Dermis blood vessel endothelial cell (primary cell): Measurements from ENCODE around the gene SPTAN1. TPM values are rescaled to one million over a fixed set of nuclear protein-coding genes. Genes with fewer than 3 reads are reported as not detected.
"Not testable (repeated sequence)": the region's sequence is repeated elsewhere in the genome, so short reads cannot be mapped to it uniquely, and the experiment has no call there.

Experiments used
- DNase-seq: peaks from one replicate; pipeline ENCODE4 v3.0.0; 2010
- total RNA-seq: library from RNA; depleted of rRNA; stranded (reverse); fragments of >200 nt; gene quantifications from 2 replicates; pipeline ENCODE4 v1.2.3, GENCODE V29; 2014

The SPTAN1 gene
- total RNA-seq, 1 donor from 2014 or later: 505 TPM

GRCh38 chr9:128633601-128634000 lies 81.2 kb downstream of the SPTAN1 start:
- no peak for DNase-seq

GRCh38 chr9:128634111-128634510 lies 81.7 kb downstream of the SPTAN1 start:
- no peak for DNase-seq

- no peak for DNase-seq
These were observed 82.4 kb downstream of the SPTAN1 start for GRCh38 chr9:128634651-128635262.

GRCh38 chr9:128635266-128636023 lies 83.1 kb downstream of the SPTAN1 start:
- peak; percentile 94 for DNase-seq

GRCh38 chr9:128636024-128636390 lies 83.6 kb downstream of the SPTAN1 start:
- DNase-seq: peak; percentile 33

- no peak for DNase-seq
These were observed 84.5 kb downstream of the SPTAN1 start for GRCh38 chr9:128636556-128637530.

GRCh38 chr9:128637656-128638055 lies 85.3 kb downstream of the SPTAN1 start:
- DNase-seq: peak; percentile 74

- DNase-seq: no peak
These were observed 86.2 kb downstream of the SPTAN1 start for GRCh38 chr9:128638580-128638979.

GRCh38 chr9:128640603-128641002 lies 88.2 kb downstream of the SPTAN1 start:
- DNase-seq: no peak

GRCh38 chr9:128642675-128643245 lies 90.4 kb downstream of the SPTAN1 start:
- no peak for DNase-seq

- DNase-seq: no peak
These were observed 91.3 kb downstream of the SPTAN1 start for GRCh38 chr9:128643519-128644300.

- DNase-seq: peak; percentile 76
These were observed 95.8 kb downstream of the SPTAN1 start for GRCh38 chr9:128648206-128648605.

GRCh38 chr9:128651798-128652197 lies 99.4 kb downstream of the SPTAN1 start:
- DNase-seq: no peak

GRCh38 chr9:128653908-128654307 lies 101.5 kb downstream of the SPTAN1 start:
- DNase-seq: no peak

GRCh38 chr9:128654481-128654880 lies 102.1 kb downstream of the SPTAN1 start:
- DNase-seq: no peak

GRCh38 chr9:128656416-128657343 lies 104.3 kb downstream of the SPTAN1 start, which contains the start of gene DYNC2I2:
Gene DYNC2I2, minus strand, starts transcription at chr9:128656847. Its CDS starts 121 bp downstream, at chr9:128656726.
- DNase-seq: peak; percentile 96

GRCh38 chr9:128657344-128657704 lies 104.9 kb downstream of the SPTAN1 start:
- no peak for DNase-seq

GRCh38 chr9:128657796-128658195 lies 105.4 kb downstream of the SPTAN1 start:
- no peak for DNase-seq

- not testable (repeated sequence) for DNase-seq
These were observed 114.1 kb downstream of the SPTAN1 start for GRCh38 chr9:128666481-128666941.

GRCh38 chr9:128669786-128670185 lies 117.4 kb downstream of the SPTAN1 start:
- no peak for DNase-seq

GRCh38 chr9:128675382-128675781 lies 123.0 kb downstream of the SPTAN1 start:
- no peak for DNase-seq
